GM19193 (cell line): ENCODE data around the gene ADAMTS2.

Source experiments
- POLR2A ChIP-seq: IDR thresholded peaks from 4 replicates; pipeline ENCODE4 v1.6.1; 2011; ENCODE audit not compliant: insufficient read depth, insufficient read length; ENCODE audit errors: extremely low read depth

Gene ADAMTS2

DNA sequence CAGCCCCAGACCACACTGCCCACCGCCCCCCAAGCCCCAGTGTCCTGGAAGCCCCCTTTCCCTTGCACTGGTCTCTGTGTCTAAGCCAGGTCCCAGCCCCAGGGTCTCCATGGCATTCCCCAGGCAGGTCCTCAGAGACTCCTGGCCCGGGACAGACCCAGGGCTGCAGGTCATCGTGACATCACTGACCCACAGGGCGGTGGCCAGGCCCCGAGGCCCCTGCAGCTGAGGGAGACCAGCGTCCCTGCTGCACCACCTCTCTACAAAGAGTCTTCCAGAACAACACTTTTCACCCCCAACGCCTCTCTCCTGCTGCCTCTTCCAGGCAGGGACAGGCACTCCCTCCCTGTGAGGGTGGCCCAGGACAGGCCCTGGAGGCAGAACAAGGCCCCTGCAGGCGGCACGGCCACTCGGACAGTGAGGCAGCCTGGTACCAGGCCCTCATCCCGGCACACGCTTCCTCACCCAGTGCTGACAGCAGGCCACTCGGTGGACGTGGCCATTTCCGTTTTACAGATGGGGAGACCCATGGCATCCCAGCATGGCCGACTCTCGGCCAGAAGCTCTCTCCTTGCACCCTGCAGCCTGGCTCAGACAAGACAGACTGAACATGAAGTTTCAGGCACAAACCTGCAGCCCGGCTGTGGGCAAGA, 136.4 kb downstream of the ADAMTS2 start:
- TF ChIP-seq POLR2A: no peak

DNA sequence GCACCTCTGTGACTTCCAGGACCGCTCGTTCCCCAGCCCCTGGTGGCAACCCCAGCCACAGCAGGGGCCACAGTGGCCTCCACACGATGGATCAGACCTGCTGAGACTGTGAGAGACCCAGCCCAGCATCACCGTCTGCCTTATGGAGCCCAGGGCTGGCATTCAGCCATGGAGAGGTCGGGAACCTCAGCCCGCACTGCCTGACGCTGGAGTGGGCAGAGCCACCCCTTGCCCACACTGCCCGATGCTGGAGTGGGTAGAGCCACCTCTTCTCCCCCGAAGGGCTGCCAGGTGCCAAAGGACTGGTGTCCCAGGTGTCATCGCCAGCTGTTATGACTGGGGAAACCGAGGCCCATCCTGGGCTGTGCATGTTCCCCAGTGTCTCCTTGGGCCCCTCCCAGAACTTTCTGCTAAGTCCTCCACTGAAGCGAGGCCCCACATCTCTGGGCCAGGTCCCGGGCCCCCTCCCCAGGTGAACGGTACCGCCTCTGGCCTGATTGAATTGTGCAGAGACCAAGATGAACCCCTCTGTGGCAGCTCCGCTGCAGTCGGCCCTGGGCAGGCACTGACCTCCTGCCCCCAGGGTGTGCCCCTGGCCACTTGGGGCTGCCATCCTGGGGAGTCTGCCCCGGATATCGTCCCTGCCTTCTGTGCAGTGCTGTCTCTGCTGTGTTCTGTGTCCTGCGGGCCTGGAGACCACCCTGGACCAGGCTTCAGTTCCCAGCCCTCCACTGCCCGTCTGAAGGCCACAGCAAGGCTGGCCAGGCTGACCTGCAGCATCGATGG, 137.1 kb downstream of the ADAMTS2 start:
- TF ChIP-seq POLR2A: no peak

DNA sequence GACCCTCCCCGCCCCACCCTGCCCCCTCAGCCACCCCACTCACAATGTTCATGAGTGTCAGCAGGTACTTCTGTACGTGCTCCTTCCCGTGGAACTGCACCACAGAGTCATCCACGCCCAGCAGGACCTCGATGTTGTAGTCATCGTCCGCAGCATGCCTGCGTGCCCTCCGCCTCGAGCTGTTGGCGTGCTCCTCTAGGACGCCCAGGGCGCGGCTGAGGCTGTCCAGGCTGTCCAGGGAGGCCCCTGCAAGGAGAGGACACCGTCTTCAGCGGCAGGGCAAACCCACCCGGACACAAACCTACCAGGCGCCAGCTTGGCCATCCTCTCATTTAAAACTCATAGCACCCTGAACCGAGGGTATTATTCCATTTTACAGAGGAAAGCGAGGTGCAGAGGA, 137.8 kb downstream of the ADAMTS2 start:
- TF ChIP-seq POLR2A: no peak

DNA sequence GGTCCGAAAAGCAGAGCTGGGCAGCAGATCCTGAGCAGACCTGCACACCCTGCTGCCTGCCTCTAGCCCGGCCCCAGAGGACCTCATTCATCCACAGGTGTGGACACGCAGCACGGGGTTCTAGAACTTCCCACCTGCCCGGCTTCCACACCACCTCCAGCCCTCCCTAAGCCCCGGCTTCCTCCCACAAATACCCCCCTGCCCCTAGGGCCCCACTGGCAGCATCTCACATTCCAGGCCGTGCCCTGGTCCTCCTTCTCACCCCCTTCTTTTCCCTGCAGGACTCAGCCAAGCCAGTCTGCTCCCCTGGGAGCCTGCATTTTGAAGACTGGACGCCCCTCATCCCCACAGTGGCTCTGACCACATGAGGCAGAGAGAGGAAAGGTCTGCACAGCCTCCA, 138.9 kb downstream of the ADAMTS2 start:
- TF ChIP-seq POLR2A: no peak

DNA sequence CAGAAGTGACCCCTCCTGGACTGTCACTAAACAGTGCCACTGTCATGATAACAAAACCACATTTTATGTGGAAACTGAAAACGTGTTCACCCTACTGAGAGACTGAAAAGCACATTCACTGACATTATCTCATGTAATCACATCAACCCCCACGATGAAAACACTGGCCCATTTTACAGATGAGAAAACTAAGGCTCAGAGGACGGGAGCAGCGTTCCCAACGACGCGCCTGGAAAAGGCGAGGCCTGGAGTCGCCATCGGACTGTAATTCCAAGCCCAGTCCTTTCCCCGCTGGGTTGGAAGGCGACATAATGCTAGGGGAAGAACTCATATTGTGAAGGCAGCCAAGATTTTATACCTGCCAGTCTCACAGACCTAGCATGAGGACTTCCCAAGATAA, 140.0 kb downstream of the ADAMTS2 start:
- no peak for TF ChIP-seq POLR2A

DNA sequence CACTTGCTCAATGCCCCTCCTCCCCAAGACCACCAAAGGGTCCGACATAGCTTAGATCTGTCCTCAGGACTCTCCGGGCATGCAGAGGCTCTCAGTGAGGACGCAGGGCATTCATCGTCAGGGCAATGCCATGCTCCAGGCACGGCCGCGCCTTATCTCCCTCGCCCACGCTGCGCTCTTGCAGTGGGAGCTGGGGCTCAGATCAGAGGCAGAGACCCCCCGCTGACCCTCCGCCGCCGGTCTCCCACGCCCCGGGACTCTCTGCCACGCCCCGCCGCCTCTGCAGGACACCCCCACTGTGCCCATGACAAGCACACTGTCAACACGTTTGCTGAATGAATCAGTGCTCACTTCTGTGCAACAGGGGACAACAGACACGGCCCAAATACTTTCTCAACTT, 140.7 kb downstream of the ADAMTS2 start:
- TF ChIP-seq POLR2A: no peak

DNA sequence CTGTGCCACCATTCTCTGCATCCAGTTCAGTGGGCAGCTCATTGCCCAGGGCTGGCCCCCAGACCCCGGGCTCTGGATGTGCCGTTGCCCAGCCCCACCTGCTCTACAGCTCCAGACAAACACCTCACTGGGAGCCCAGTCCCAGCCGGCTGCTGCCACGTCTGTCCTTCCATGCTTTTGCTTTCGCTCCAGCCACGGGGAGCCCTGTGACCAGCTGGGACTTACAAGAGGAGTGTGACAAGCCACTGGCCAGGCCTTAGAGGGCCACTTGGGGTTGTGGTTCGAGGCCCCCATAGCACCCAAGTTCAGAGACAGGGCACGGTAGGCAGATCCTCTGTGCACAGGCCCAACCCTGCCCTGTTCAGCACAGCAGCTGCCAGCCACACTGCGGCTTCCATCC, 142.0 kb downstream of the ADAMTS2 start:
- TF ChIP-seq POLR2A: no peak

- no peak for TF ChIP-seq POLR2A
Observed at GRCh38 chr5:179201986-179202385, 143.3 kb downstream of the ADAMTS2 start.

- TF ChIP-seq POLR2A: no peak
Observed at GRCh38 chr5:179199246-179199645, 146.0 kb downstream of the ADAMTS2 start.

DNA sequence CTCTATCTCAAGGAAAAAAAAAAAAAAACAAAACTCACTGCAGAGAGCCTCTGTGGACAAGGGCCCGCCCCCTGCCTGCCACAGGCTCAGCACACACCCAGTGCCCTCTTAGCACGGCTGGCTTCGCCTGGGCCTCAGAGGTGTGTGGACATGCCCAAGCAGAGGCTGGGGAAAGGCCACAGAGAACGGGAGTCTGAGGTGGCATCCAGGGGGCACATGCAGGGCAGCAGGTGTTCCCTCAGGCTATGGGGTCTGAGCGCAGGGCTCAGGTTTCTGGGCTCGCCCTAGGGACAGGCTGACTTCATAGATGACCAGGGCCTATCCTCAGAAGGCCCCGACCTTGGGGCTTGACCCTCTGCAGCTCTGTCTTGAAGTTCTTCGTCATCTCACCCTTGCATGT, 146.4 kb downstream of the ADAMTS2 start:
- no peak for TF ChIP-seq POLR2A

DNA sequence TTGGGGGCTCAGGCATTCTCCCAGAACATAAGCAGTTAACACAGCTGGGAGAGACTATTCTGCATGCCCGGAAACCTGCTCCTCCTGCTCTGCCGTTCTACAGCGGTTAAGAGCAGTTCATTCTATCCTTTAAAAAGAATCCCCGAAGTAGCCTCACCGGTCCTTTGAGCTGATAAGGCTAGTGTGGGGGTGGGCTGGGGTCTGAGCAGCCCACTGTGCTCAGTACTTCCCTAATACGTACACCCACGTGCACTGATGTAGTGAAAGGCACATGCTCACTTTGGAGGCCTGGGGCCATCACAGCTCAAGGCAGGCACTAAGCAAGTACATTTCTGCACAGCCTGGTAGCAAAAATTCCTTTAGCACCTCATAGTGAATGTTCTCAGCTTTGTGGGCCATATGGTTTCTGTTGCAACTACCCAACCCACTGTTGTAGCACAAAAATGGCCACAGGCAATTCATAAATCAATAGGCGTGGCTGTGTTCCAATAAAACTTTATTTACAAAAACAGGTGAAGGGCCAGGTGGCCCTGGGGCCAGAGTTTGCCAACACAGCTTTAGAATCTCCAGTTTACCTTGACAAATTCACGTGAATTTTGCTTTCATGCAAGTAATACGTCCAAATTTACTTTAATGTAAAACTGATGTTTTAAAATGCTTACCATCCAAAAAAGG, 148.7 kb downstream of the ADAMTS2 start:
- TF ChIP-seq POLR2A: no peak

- TF ChIP-seq POLR2A: no peak
Observed at GRCh38 chr5:179195561-179196404, 149.5 kb downstream of the ADAMTS2 start.

GRCh38 chr5:179194941-179195381, 150.3 kb downstream of the ADAMTS2 start:
- TF ChIP-seq POLR2A: no peak

- no peak for TF ChIP-seq POLR2A
Observed at GRCh38 chr5:179194201-179194910, 150.9 kb downstream of the ADAMTS2 start.
